HepG2 (cell line): ENCODE data around the gene DLG2. TPM values are rescaled to one million over a fixed set of nuclear protein-coding genes. Genes with fewer than 3 reads are reported as not detected.

ENCODE experiments used
- ATAC-seq: fragments of 200-7000 bp; cut with Tn5 transposase; 3 replicates; pipeline ENCODE4 v1.9.1; 2020; ENCODE audit warnings: mild to moderate bottlenecking, moderate library complexity
- BruUV-seq: library from RNA; stranded (reverse); fragments of 400-500 nt; replicated peaks from 2 replicates; lab custom pipeline; 2021; lab: Mats Ljungman, UMichigan
- CTCF ChIA-PET: fragments of 300-600 bp; formaldehyde crosslinking; extraction: SDS; loops from one replicate; lab custom pipeline; 2021; ENCODE audit warnings: low total read pairs, inconsistent platforms, low intra/inter-chr PET ratio; lab: Yijun Ruan, JAX
- POLR2A ChIA-PET: fragments of 350-600 bp; sonication (Branson Sonifier 250); formaldehyde crosslinking; loops from one replicate; lab custom pipeline; 2020; ENCODE audit warnings: antibody characterized with exemption, inconsistent platforms; lab: Yijun Ruan, JAX
- DNase-seq: peaks from one replicate; pipeline ENCODE4 v3.0.0-alpha.2; 2015; ENCODE audit warnings: low spot score
- FAIRE-seq: peaks from 3 replicates; lab custom pipeline; 2011; peaks lifted over from hg19 to GRCh38; lab: Jason Lieb, UNC
- H2AFZ ChIP-seq: one replicate; pipeline ENCODE4 v1.6.1; 2011; ENCODE audit warnings: low read length, inconsistent platforms
- H3K27ac ChIP-seq: fragments of 300-600 bp; 3 replicates; pipeline ENCODE4 v1.8.0; 2011; ENCODE audit warnings: mixed run types, mild to moderate bottlenecking, mixed read lengths, low read length, inconsistent platforms; ENCODE audit not compliant: insufficient read depth; ENCODE audit errors: extremely low read length
- H3K27me3 ChIP-seq, 2 experiments: fragments of 200-600 bp in 1 of 2; 2 replicates in 1 of 2; 3 replicates in 1 of 2; pipeline versions ENCODE4 v1.6.0 to v1.8.0; 2011; ENCODE audit warnings: low read length in 2 of 2, mild to moderate bottlenecking in 2 of 2, moderate library complexity in 2 of 2, inconsistent platforms in 1 of 2; ENCODE audit not compliant: insufficient read depth in 2 of 2, control insufficient read depth in 1 of 2
- H3K36me3 ChIP-seq, 2 experiments: fragments of 200-600 bp in 1 of 2; replicated peaks in 1 of 2; 2 replicates in 1 of 2; 3 replicates in 1 of 2; pipeline versions ENCODE4 v1.5.1 to v1.8.0; 2011; ENCODE audit warnings: low read length in 2 of 2, inconsistent platforms in 1 of 2; ENCODE audit not compliant: insufficient read depth in 2 of 2, control insufficient read depth in 1 of 2
- H3K4me1 ChIP-seq: 2 replicates; pipeline ENCODE4 v1.5.1; 2012; ENCODE audit warnings: low read length, inconsistent platforms; ENCODE audit not compliant: insufficient read depth
- H3K4me2 ChIP-seq: 2 replicates; pipeline ENCODE4 v1.6.0; 2011; ENCODE audit warnings: low read depth, low read length, inconsistent platforms
- H3K4me3 ChIP-seq, 3 experiments: fragments of 200-600 bp in 1 of 3; sonication (generic), shearing (Covaris generic) in 1 of 3; replicated peaks in 1 of 3; 2 replicates each; pipeline ENCODE4 v1.5.1; 2011 to 2016; ENCODE audit warnings: low read length in 3 of 3, inconsistent platforms in 2 of 3, low read depth in 2 of 3, mild to moderate bottlenecking in 2 of 3, control low read depth in 1 of 3, mixed read lengths in 1 of 3; ENCODE audit not compliant: insufficient read depth in 1 of 3
- H3K79me2 ChIP-seq: one replicate; pipeline ENCODE4 v1.6.1; 2011; ENCODE audit warnings: low read length, inconsistent platforms; ENCODE audit not compliant: insufficient read depth
- H3K9ac ChIP-seq: 2 replicates; pipeline ENCODE4 v1.6.0; 2011; ENCODE audit warnings: mild to moderate bottlenecking, low read depth, low read length, inconsistent platforms; ENCODE audit not compliant: insufficient read depth
- H3K9me3 ChIP-seq: 2 replicates; pipeline ENCODE4 v1.5.1; 2012; ENCODE audit warnings: mild to moderate bottlenecking, low read length
- H4K20me1 ChIP-seq: 2 replicates; pipeline ENCODE4 v1.6.0; 2011; ENCODE audit warnings: inconsistent platforms, mild to moderate bottlenecking, low read length, moderate library complexity; ENCODE audit not compliant: insufficient read depth
- ATRX ChIP-seq: sonication (generic); formaldehyde crosslinking; IDR thresholded peaks from 2 replicates; pipeline ENCODE4 v1.4.0; 2020; ENCODE audit warnings: missing genetic modification reagents, borderline replicate concordance
- CHD2 ChIP-seq: IDR thresholded peaks from 2 replicates; pipeline ENCODE4 v1.6.1; 2011; ENCODE audit warnings: low read depth, low read length, improper control_type of control experiment
- ETV6 ChIP-seq: sonication (generic); formaldehyde crosslinking; conservative IDR thresholded peaks from 2 replicates; pipeline ENCODE4 v1.4.0; 2020; ENCODE audit warnings: missing genetic modification reagents
- RORA ChIP-seq: sonication (generic); formaldehyde crosslinking; IDR thresholded peaks from 2 replicates; pipeline ENCODE4 v1.5.0; 2020; ENCODE audit warnings: mild to moderate bottlenecking, missing genetic modification reagents, moderate library complexity
- SP1 ChIP-seq, 2 experiments: fragments of 450-650 bp in 1 of 2; sonication (generic) in 1 of 2; formaldehyde crosslinking in 1 of 2; IDR thresholded peaks; 2 replicates each; pipeline versions ENCODE4 v1.4.0 to v1.6.1; 2016 to 2020; ENCODE audit warnings: missing genetic modification reagents in 1 of 2
- SRF ChIP-seq: IDR thresholded peaks from 2 replicates; pipeline ENCODE4 v1.6.1; 2011; ENCODE audit warnings: mild to moderate bottlenecking, low read depth, low read length, moderate library complexity
- STAT5B ChIP-seq: sonication (generic); formaldehyde crosslinking; IDR thresholded peaks from 2 replicates; pipeline ENCODE4 v1.4.0; 2020; ENCODE audit warnings: missing genetic modification reagents
- TGIF2 ChIP-seq: IDR thresholded peaks from 2 replicates; pipeline ENCODE4 v1.6.1; 2016; ENCODE audit warnings: control low read depth, missing compliant biosample characterization
- U2AF1 ChIP-seq: fragments of 200-400 bp; formaldehyde crosslinking; optimal IDR thresholded peaks from 2 replicates; pipeline ENCODE3; 2017; ENCODE audit warnings: mild to moderate bottlenecking, low read depth, low read length
- ZBTB20 ChIP-seq: sonication (generic); formaldehyde crosslinking; IDR thresholded peaks from 2 replicates; pipeline ENCODE4 v1.8.1; 2023; ENCODE audit warnings: missing genetic modification reagents, low read depth, mild to moderate bottlenecking, borderline replicate concordance
- ZFP37 ChIP-seq: sonication (generic); formaldehyde crosslinking; IDR thresholded peaks from 2 replicates; pipeline ENCODE4 v1.4.0; 2020; ENCODE audit warnings: missing genetic modification reagents, borderline replicate concordance
- ZNF253 ChIP-seq: sonication (generic); formaldehyde crosslinking; IDR thresholded peaks from 2 replicates; pipeline ENCODE4 v1.8.0; 2022; ENCODE audit warnings: mild to moderate bottlenecking, missing genetic modification reagents, borderline replicate concordance
- ZNF382 ChIP-seq: sonication (generic); formaldehyde crosslinking; IDR thresholded peaks from 2 replicates; pipeline ENCODE4 v1.5.0; 2020; ENCODE audit warnings: missing genetic modification reagents, mild to moderate bottlenecking, borderline replicate concordance
- ZNF432 ChIP-seq: sonication (generic); formaldehyde crosslinking; IDR thresholded peaks from 2 replicates; pipeline ENCODE4 v1.5.0; 2020; ENCODE audit warnings: missing genetic modification reagents, mild to moderate bottlenecking, borderline replicate concordance
- ZNF678 ChIP-seq: sonication (generic); formaldehyde crosslinking; IDR thresholded peaks from 2 replicates; pipeline ENCODE4 v1.4.0; 2020; ENCODE audit warnings: mild to moderate bottlenecking, missing genetic modification reagents
- ZNF724P ChIP-seq: sonication (generic); formaldehyde crosslinking; IDR thresholded peaks from 2 replicates; pipeline ENCODE4 v1.8.0; 2022; ENCODE audit warnings: missing genetic modification reagents, borderline replicate concordance
- in situ Hi-C: cut with HindIII; loops from 2 replicates; pipeline ENCODE4 v1.10.0; 2017; ENCODE audit warnings: low pct_unique_long_range_greater_than_20kb; ENCODE audit not compliant: extremely low pct_ligation_motif_present
- intact Hi-C: fragments of 100-400 bp; cut with micrococcal nuclease; formaldehyde crosslinking; loops from one replicate; pipeline ENCODE4 v1.10.0; 2022; ENCODE audit not compliant: unreplicated experiment
- polyA plus RNA-seq, 8 experiments: library from polyadenylated mRNA; depleted of rRNA in 3 of 8; stranded (reverse) in 7 of 8; unstranded in 1 of 8; fragments of >200 nt; fragmentation: Illumina TruSeq in 4 of 8; extraction: Trizol in 4 of 8; gene quantifications; 2 replicates each; pipeline versions ENCODE4 v1.2.1 to v1.2.3, GENCODE V29; 2011 to 2016; ENCODE audit warnings: low read depth in 4 of 8, missing spikeins in 1 of 8, mixed read lengths in 1 of 8; ENCODE audit not compliant: insufficient read depth in 1 of 8
- total RNA-seq, 5 experiments: library from RNA; depleted of rRNA; stranded (reverse); fragments of >200 nt; fragmentation: Illumina TruSeq; extraction: Trizol; gene quantifications; 2 replicates each; pipeline ENCODE4 v1.2.3, GENCODE V29; 2016; ENCODE audit warnings: low read depth in 1 of 5
- TF ChIP-seq, protein P1 (sequence below): sonication (generic); formaldehyde crosslinking; IDR thresholded peaks from 2 replicates; pipeline ENCODE4 v1.4.0; 2020; ENCODE audit warnings: mild to moderate bottlenecking, low read depth, missing genetic modification reagents

DLG2 gene
- total and polyA plus RNA-seq, 2 of the 13 experiments (the other 11 are each of a cell fraction or from before 2014, with no cell fraction given) = 0.46 to 1.0 TPM

DNA sequence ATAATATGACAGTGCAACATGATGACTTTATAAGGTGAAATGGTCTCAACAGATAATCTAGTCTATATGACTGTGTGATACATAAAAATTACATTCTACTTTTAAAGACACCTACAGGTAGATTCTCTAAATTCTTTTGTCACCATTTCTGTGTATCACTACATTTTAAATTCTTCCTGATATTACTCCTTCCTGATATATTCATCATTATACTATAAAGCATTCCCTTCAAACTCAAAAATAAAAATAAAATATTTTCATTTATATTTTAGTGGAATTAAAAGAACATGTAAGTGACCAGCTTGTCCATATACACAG, 1062.3 kb downstream of the DLG2 start:
- Histone ChIP-seq H3K36me3 (no peaks in the 10 kb centered on the region), H3K27me3 (no peaks in the 10 kb centered on the region), H3K4me1 (peaks cover 13% of the 10 kb centered on the region), H3K27ac (no peak overlapping the region), H2AFZ (no peak overlapping the region), H4K20me1 (no peaks in the 10 kb centered on the region; the same call in 1 of the 2 replicates), H3K79me2 (no peaks in the 10 kb centered on the region), H3K4me3 (no peak overlapping the region), H3K9me3 (no peaks in the 10 kb centered on the region), H3K9ac (no peak overlapping the region), H3K4me2 (no peak overlapping the region)
- TF ChIP-seq TGIF2 (CRISPR knock-in tag) (no peak), U2AF1 (no peak), ZNF724P (CRISPR knock-in tag) (no peak), RORA (no peak), ZNF678 (CRISPR knock-in tag) (no peak), ZFP37 (no peak), ETV6 (CRISPR knock-in tag) (no peak), ZNF253 (no peak), SP1 (IDR thresholded peaks at IDR 0.05) (no peak), SP1 (CRISPR knock-in tag; IDR thresholded peaks at IDR 0.05) (no peak), STAT5B (CRISPR knock-in tag) (no peak), ZNF382 (CRISPR knock-in tag) (no peak), ZBTB20 (no peak), SRF (no peak), ZNF432 (no peak), ATRX (CRISPR knock-in tag) (no peak), CHD2 (no peak)
- TF ChIP-seq, protein P1, sequence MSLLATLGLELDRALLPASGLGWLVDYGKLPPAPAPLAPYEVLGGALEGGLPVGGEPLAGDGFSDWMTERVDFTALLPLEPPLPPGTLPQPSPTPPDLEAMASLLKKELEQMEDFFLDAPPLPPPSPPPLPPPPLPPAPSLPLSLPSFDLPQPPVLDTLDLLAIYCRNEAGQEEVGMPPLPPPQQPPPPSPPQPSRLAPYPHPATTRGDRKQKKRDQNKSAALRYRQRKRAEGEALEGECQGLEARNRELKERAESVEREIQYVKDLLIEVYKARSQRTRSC (CRISPR knock-in tag) = no peak
- FAIRE-seq (no peak), DNase-seq (no peak), ATAC-seq (no peak)
- intact Hi-C loops = loop anchor here (10.0 kb wide), 1 partner anchor 730 kb away; no protein-coding TSS in a partner anchor
- no TSS peak for BruUV-seq
- in situ Hi-C loops = no loop called here
- ChIA-PET POLR2A (no interaction called here), CTCF (interaction anchor here (1.2 kb wide), 1 partner anchor 180 kb away, joined by 3 read pairs; no protein-coding TSS in a partner anchor)
